ENCODE results near the gene DNMT1. TPM values are rescaled to one million over a fixed set of nuclear protein-coding genes. Genes with fewer than 3 reads are reported as not detected.

The DNMT1 gene
- total RNA-seq, 1 experiment from 2014 or later, result 227 TPM

GRCh38 chr19:10207026-10207425 is 12.3 kb upstream of the DNMT1 start:
- no peak for DNase-seq
- H3K9ac ChIP-seq (ENCODE audit: extremely low read depth, insufficient read length, low read length), result no peak overlapping the region
- no peaks in the 10 kb centered on the region for H3K79me2 ChIP-seq (ENCODE audit: insufficient read depth, low read length)
- H3K4ac ChIP-seq (ENCODE audit: low read depth, low read length), result no peak overlapping the region
- Mint-ChIP-seq H3K27ac (no peak overlapping the region), H3K4me3 (no peak overlapping the region), H3K4me1 (peaks cover 14% of the 10 kb centered on the region in 2 experiments), H3K36me3 (ENCODE audit: insufficient read depth in 1 of 3, low read depth in 3 of 3) (no peaks in the 10 kb centered on the region; a peak in 1 of 7 replicates), H3K27me3 (ENCODE audit: low read depth) (peaks cover 7% of the 10 kb centered on the region; the same call in 1 of the 2 replicates), H3K9me3 (peaks cover 6 to 8% of the 10 kb centered on the region in 2 experiments; a peak in 2 of 5 replicates)
- 0 out of 2 replicates have a peak, but pooled peaks cover 2% of the 10 kb centered on the region for H3K4me1 ChIP-seq (ENCODE audit: insufficient read depth, low read length)
- H2AK5ac ChIP-seq (ENCODE audit: insufficient read length, low read length), result no peak overlapping the region
- no peak overlapping the region for H2BK5ac ChIP-seq (ENCODE audit: insufficient read length, low read length)
- WGBS (ENCODE audit: extremely low coverage, insufficient read length, low lambda C conversion rate), result no CpG with 5 or more reads among the region's 1 CpG
- H4K5ac ChIP-seq (ENCODE audit: insufficient read length, low read depth, low read length), result no peak overlapping the region
- H3K27me3 ChIP-seq (ENCODE audit: insufficient read depth, low read length), result no peaks in the 10 kb centered on the region
- no peaks in the 10 kb centered on the region for H3K79me1 ChIP-seq (ENCODE audit: insufficient read depth, low read depth, low read length, poor library complexity, severe bottlenecking)
- H2BK15ac ChIP-seq (ENCODE audit: low read depth, low read length), result no peak overlapping the region
- H2AFZ ChIP-seq (ENCODE audit: low read length), result no peak overlapping the region
- H4K20me1 ChIP-seq (ENCODE audit: control insufficient read depth, insufficient read depth, insufficient read length), result no peaks in the 10 kb centered on the region
- no peak overlapping the region for H3K56ac ChIP-seq (ENCODE audit: insufficient read length, low read depth, low read length)
- 0 out of 3 replicates have a peak, but pooled peaks have one; percentile 12 for TF ChIP-seq CTCF (conservative IDR thresholded peaks at IDR 0.05)
- H3K18ac ChIP-seq (ENCODE audit: insufficient read length, low read depth, low read length), result no peak overlapping the region
- no peak overlapping the region for H4K8ac ChIP-seq (replicated peaks; ENCODE audit: insufficient read length, low read depth, low read length)
- H3T11ph ChIP-seq (ENCODE audit: low read length), result no peak overlapping the region
- no peaks in the 10 kb centered on the region for H3K23me2 ChIP-seq (ENCODE audit: insufficient read length, low read depth, low read length, poor library complexity, severe bottlenecking)
- H3K23ac ChIP-seq (ENCODE audit: insufficient read length, low read depth, low read length), result no peak overlapping the region
- H3K14ac ChIP-seq (ENCODE audit: insufficient read depth, low read length), result no peak overlapping the region; the same call in 1 of the 2 replicates
- no peak overlapping the region for H3K27ac ChIP-seq (ENCODE audit: insufficient read length, low read depth, low read length)
- H3K4me2 ChIP-seq (ENCODE audit: insufficient read depth, insufficient read length, low read length), result no peak overlapping the region
- H2BK120ac ChIP-seq (ENCODE audit: low read depth, low read length, poor library complexity, severe bottlenecking), result no peak overlapping the region
- no peak overlapping the region for H2BK20ac ChIP-seq (ENCODE audit: low read depth, low read length, poor library complexity, severe bottlenecking)
- H2BK12ac ChIP-seq (ENCODE audit: insufficient read length, low read depth, low read length), result no peak overlapping the region
- H4K91ac ChIP-seq (ENCODE audit: insufficient read length, low read depth, low read length), result peak overlapping the region; percentile 42
- no peaks in the 10 kb centered on the region for H3K9me3 ChIP-seq (ENCODE audit: control insufficient read depth, low read depth, low read length)

Measured in H9 (cell line).